H1 (cell line): ENCODE data around the gene NUBPL. TPM values are rescaled to one million over a fixed set of nuclear protein-coding genes. Genes with fewer than 3 reads are reported as not detected.

Source experiments
- RAD21 ChIP-seq, 2 experiments: IDR thresholded peaks in 1 of 2; conservative IDR thresholded peaks in 1 of 2; 2 replicates each; pipeline ENCODE4 v1.6.1; 2011; ENCODE audit warnings: low read depth in 2 of 2, low read length in 2 of 2, improper control_type of control experiment in 1 of 2, inconsistent platforms in 1 of 2, mild to moderate bottlenecking in 1 of 2, moderate library complexity in 1 of 2
- RXRA ChIP-seq: IDR thresholded peaks from 2 replicates; pipeline ENCODE4 v1.6.1; 2011; ENCODE audit warnings: low read depth, mild to moderate bottlenecking, low read length, moderate library complexity; ENCODE audit not compliant: insufficient read depth
- SIN3A ChIP-seq, 2 experiments: IDR thresholded peaks in 1 of 2; conservative IDR thresholded peaks in 1 of 2; 2 replicates each; pipeline ENCODE4 v1.6.1; 2011 to 2012; ENCODE audit warnings: low read length in 2 of 2, improper control_type of control experiment in 1 of 2, low read depth in 1 of 2, mild to moderate bottlenecking in 1 of 2
- SIX5 ChIP-seq: IDR thresholded peaks from 2 replicates; pipeline ENCODE4 v1.6.1; 2011; ENCODE audit warnings: mild to moderate bottlenecking, low read depth, low read length
- TAF1 ChIP-seq: IDR thresholded peaks from 2 replicates; pipeline ENCODE4 v1.6.1; 2011; ENCODE audit warnings: mild to moderate bottlenecking, low read depth, low read length
- polyA plus RNA-seq, 7 experiments: library from polyadenylated mRNA; depleted of rRNA in 3 of 7; stranded (reverse) in 5 of 7; unstranded in 2 of 7; fragments of >200 nt in 5 of 7; fragments of 200-250 nt in 2 of 7; gene quantifications; 1 replicate in 5 of 7; 2 replicates in 1 of 7; 4 replicates in 1 of 7; pipeline versions ENCODE4 v1.2.1 to v1.2.3, GENCODE V29; 2011 to 2013; ENCODE audit warnings: missing spikeins in 2 of 7, mixed read lengths in 2 of 7
- total RNA-seq: library from RNA; stranded (reverse); fragmentation: NEBNext Ultra II Directional; extraction: Animal tissue kit (Norgen Biotek cat#: 25700); gene quantifications from 2 replicates; pipeline ENCODE4 v1.2.1, GENCODE V29; 2021
- TF ChIP-seq, protein P1 (sequence below): IDR thresholded peaks from 2 replicates; pipeline ENCODE4 v1.6.1; 2012; ENCODE audit warnings: inconsistent platforms
- TF ChIP-seq, protein P2 (sequence below), 3 experiments: IDR thresholded peaks; 1 replicate in 2 of 3; 2 replicates in 1 of 3; pipeline versions ENCODE4 v1.5.1 to v1.6.1; 2011; ENCODE audit warnings: low read length in 3 of 3, mild to moderate bottlenecking in 3 of 3, inconsistent platforms in 2 of 3, low read depth in 1 of 3, moderate library complexity in 1 of 3; ENCODE audit not compliant: insufficient read depth in 1 of 3; ENCODE audit errors: control extremely low read depth in 1 of 3

Gene NUBPL
- total and polyA plus RNA-seq, 2 of the 8 experiments (the other 6 are each of a cell fraction or from before 2014, with no cell fraction given): 1.6 to 6.8 TPM

DNA sequence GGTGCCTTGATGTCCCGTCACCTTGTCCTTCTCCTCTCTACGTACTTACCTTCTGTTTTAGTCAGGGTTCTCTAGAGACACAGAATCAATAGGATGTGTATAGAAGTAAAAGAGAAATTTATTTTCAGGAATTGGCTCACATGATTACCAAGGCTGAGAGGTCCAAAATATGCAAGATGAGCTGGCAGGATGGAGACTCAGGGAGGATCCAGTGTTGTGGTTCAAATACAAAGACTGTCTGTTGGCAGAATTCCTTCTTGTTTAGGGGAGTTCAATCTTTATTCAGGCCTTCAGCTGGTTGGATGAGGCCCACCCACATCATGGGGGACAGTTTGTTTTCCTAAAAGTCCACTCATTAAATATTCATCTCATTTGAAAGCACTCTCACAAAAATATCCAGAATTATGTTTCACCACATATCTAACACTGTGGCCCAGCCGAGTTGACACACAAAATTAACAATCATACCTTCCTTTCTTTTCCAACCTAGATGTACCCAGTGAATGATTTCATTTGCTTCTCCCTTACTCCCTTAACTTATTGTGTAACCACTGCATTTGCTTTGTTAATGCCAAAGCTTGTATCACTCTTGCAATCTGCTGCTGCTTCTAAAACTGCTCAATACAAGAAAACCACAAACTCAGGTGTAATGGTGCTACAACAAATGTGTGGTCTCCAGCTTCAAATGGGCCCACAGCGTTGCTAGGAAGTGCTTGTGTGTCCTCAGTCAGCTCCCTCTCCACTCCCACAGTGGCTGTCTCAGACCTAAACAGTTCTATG is 320.5 kb downstream of the NUBPL start (continued):
- TF ChIP-seq, protein P1, sequence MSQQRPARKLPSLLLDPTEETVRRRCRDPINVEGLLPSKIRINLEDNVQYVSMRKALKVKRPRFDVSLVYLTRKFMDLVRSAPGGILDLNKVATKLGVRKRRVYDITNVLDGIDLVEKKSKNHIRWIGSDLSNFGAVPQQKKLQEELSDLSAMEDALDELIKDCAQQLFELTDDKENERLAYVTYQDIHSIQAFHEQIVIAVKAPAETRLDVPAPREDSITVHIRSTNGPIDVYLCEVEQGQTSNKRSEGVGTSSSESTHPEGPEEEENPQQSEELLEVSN: no peak
- TF ChIP-seq RXRA: no peak
- TF ChIP-seq TAF1: no peak
- no peak for TF ChIP-seq RAD21 (IDR thresholded peaks at IDR 0.05 in 1 of 2, conservative IDR thresholded peaks at IDR 0.05 in 1 of 2; ENCODE audit: low read depth in 2 of 2, low read length in 2 of 2)
- TF ChIP-seq SIN3A (conservative IDR thresholded peaks at IDR 0.05 in 1 of 2, IDR thresholded peaks at IDR 0.05 in 1 of 2; ENCODE audit: low read depth in 1 of 2, low read length in 2 of 2): no peak
- TF ChIP-seq SIX5: no peak
- TF ChIP-seq, protein P2, sequence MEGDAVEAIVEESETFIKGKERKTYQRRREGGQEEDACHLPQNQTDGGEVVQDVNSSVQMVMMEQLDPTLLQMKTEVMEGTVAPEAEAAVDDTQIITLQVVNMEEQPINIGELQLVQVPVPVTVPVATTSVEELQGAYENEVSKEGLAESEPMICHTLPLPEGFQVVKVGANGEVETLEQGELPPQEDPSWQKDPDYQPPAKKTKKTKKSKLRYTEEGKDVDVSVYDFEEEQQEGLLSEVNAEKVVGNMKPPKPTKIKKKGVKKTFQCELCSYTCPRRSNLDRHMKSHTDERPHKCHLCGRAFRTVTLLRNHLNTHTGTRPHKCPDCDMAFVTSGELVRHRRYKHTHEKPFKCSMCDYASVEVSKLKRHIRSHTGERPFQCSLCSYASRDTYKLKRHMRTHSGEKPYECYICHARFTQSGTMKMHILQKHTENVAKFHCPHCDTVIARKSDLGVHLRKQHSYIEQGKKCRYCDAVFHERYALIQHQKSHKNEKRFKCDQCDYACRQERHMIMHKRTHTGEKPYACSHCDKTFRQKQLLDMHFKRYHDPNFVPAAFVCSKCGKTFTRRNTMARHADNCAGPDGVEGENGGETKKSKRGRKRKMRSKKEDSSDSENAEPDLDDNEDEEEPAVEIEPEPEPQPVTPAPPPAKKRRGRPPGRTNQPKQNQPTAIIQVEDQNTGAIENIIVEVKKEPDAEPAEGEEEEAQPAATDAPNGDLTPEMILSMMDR (IDR thresholded peaks at IDR 0.05; ENCODE audit: control extremely low read depth in 1 of 3, insufficient read depth in 1 of 3, low read depth in 1 of 3, low read length in 3 of 3): no peak
